HEK293 (cell line): ENCODE results near the gene ZNF688.

Experiments used
- BCL11A ChIP-seq: fragments of 450-650 bp; formaldehyde crosslinking; IDR thresholded peaks from 2 replicates; pipeline ENCODE4 v1.5.1; 2016; ENCODE audit warnings: low read depth, missing biosample characterization, missing genetic modification characterization
- BCL6B ChIP-seq: fragments of 450-650 bp; formaldehyde crosslinking; IDR thresholded peaks from 2 replicates; pipeline ENCODE4 v1.5.1; 2017; ENCODE audit warnings: missing biosample characterization, missing genetic modification characterization
- FEZF1 ChIP-seq: fragments of 450-650 bp; formaldehyde crosslinking; IDR thresholded peaks from 2 replicates; pipeline ENCODE4 v1.5.1; 2016; ENCODE audit warnings: missing biosample characterization, missing genetic modification characterization
- MEIS1 ChIP-seq: sonication (generic); formaldehyde crosslinking; IDR thresholded peaks from 2 replicates; pipeline ENCODE4 v1.8.1; 2022; ENCODE audit warnings: missing genetic modification reagents, mild to moderate bottlenecking, borderline replicate concordance
- OVOL3 ChIP-seq: fragments of 450-650 bp; formaldehyde crosslinking; IDR thresholded peaks from 2 replicates; pipeline ENCODE4 v1.5.1; 2016; ENCODE audit warnings: missing biosample characterization, missing genetic modification characterization
- PRDM4 ChIP-seq: fragments of 450-650 bp; formaldehyde crosslinking; IDR thresholded peaks from 2 replicates; pipeline ENCODE4 v1.5.1; 2017; ENCODE audit warnings: missing biosample characterization, missing genetic modification characterization
- RBAK ChIP-seq: fragments of 450-650 bp; formaldehyde crosslinking; IDR thresholded peaks from 2 replicates; pipeline ENCODE4 v1.5.1; 2016; ENCODE audit warnings: missing biosample characterization, missing genetic modification characterization
- ZEB2 ChIP-seq: fragments of 450-650 bp; formaldehyde crosslinking; IDR thresholded peaks from 2 replicates; pipeline ENCODE4 v1.5.1; 2016; ENCODE audit warnings: missing biosample characterization, missing genetic modification characterization
- ZFP3 ChIP-seq: fragments of 450-650 bp; formaldehyde crosslinking; IDR thresholded peaks from 2 replicates; pipeline ENCODE4 v1.5.1; 2016; ENCODE audit warnings: low read depth, missing biosample characterization, missing genetic modification characterization
- ZNF114 ChIP-seq: fragments of 450-650 bp; formaldehyde crosslinking; IDR thresholded peaks from 2 replicates; pipeline ENCODE4 v1.5.0; 2017; ENCODE audit warnings: missing biosample characterization, missing genetic modification characterization
- ZNF140 ChIP-seq: fragments of 450-650 bp; formaldehyde crosslinking; IDR thresholded peaks from 2 replicates; pipeline ENCODE4 v1.5.1; 2016; ENCODE audit warnings: missing biosample characterization, missing genetic modification characterization
- ZNF155 ChIP-seq: fragments of 450-650 bp; formaldehyde crosslinking; IDR thresholded peaks from 2 replicates; pipeline ENCODE4 v1.5.1; 2016; ENCODE audit warnings: missing biosample characterization, missing genetic modification characterization
- ZNF2 ChIP-seq: fragments of 450-650 bp; formaldehyde crosslinking; IDR thresholded peaks from 2 replicates; pipeline ENCODE4 v1.5.1; 2016; ENCODE audit warnings: missing biosample characterization, missing genetic modification characterization
- ZNF214 ChIP-seq: fragments of 450-650 bp; formaldehyde crosslinking; IDR thresholded peaks from 2 replicates; pipeline ENCODE4 v1.5.1; 2017; ENCODE audit warnings: missing biosample characterization, mild to moderate bottlenecking, missing genetic modification characterization, borderline replicate concordance
- ZNF221 ChIP-seq: fragments of 450-650 bp; formaldehyde crosslinking; IDR thresholded peaks from 2 replicates; pipeline ENCODE4 v1.5.1; 2017; ENCODE audit warnings: missing biosample characterization, missing genetic modification characterization, borderline replicate concordance
- ZNF223 ChIP-seq: fragments of 450-650 bp; formaldehyde crosslinking; IDR thresholded peaks from 2 replicates; pipeline ENCODE4 v1.5.1; 2016; ENCODE audit warnings: missing biosample characterization, missing genetic modification characterization
- ZNF292 ChIP-seq: fragments of 450-650 bp; formaldehyde crosslinking; IDR thresholded peaks from 2 replicates; pipeline ENCODE4 v1.5.1; 2016; ENCODE audit warnings: low read depth, missing biosample characterization, missing genetic modification characterization, borderline replicate concordance
- ZNF366 ChIP-seq: fragments of 450-650 bp; formaldehyde crosslinking; conservative IDR thresholded peaks from 2 replicates; pipeline ENCODE4 v1.5.1; 2016; ENCODE audit warnings: missing biosample characterization, missing genetic modification characterization
- ZNF37A ChIP-seq: fragments of 450-650 bp; IDR thresholded peaks from 2 replicates; pipeline ENCODE4 v1.5.1; 2018; ENCODE audit warnings: missing biosample characterization, missing genetic modification characterization
- ZNF488 ChIP-seq: fragments of 450-650 bp; formaldehyde crosslinking; IDR thresholded peaks from 2 replicates; pipeline ENCODE4 v1.5.1; 2016; ENCODE audit warnings: missing biosample characterization, missing genetic modification characterization
- ZNF549 ChIP-seq: fragments of 450-650 bp; IDR thresholded peaks from 2 replicates; pipeline ENCODE4 v1.5.1; 2018; ENCODE audit warnings: missing biosample characterization, missing genetic modification characterization, mild to moderate bottlenecking, inconsistent platforms, moderate library complexity
- ZNF560 ChIP-seq: fragments of 450-650 bp; formaldehyde crosslinking; IDR thresholded peaks from 2 replicates; pipeline ENCODE4 v1.5.1; 2017; ENCODE audit warnings: missing biosample characterization, missing genetic modification characterization, borderline replicate concordance
- ZNF571 ChIP-seq: fragments of 450-650 bp; formaldehyde crosslinking; IDR thresholded peaks from 2 replicates; pipeline ENCODE4 v1.5.0; 2017; ENCODE audit warnings: missing biosample characterization, missing genetic modification characterization
- ZNF777 ChIP-seq: fragments of 450-650 bp; formaldehyde crosslinking; IDR thresholded peaks from 2 replicates; pipeline ENCODE4 v1.5.1; 2017; ENCODE audit warnings: missing biosample characterization, missing genetic modification characterization, borderline replicate concordance
- ZNF837 ChIP-seq: fragments of 450-650 bp; formaldehyde crosslinking; IDR thresholded peaks from 2 replicates; pipeline ENCODE4 v1.5.1; 2016; ENCODE audit warnings: missing biosample characterization, missing genetic modification characterization
- ZSCAN16 ChIP-seq: fragments of 450-650 bp; formaldehyde crosslinking; IDR thresholded peaks from 2 replicates; pipeline ENCODE4 v1.5.1; 2016; ENCODE audit warnings: missing biosample characterization, missing genetic modification characterization
- TF ChIP-seq, protein P1 (sequence below): fragments of 450-650 bp; formaldehyde crosslinking; IDR thresholded peaks from 2 replicates; pipeline ENCODE4 v1.5.1; 2017; ENCODE audit warnings: missing biosample characterization, missing genetic modification characterization
- TF ChIP-seq, protein P2 (sequence below): fragments of 450-650 bp; formaldehyde crosslinking; IDR thresholded peaks from 2 replicates; pipeline ENCODE4 v1.5.1; 2016; ENCODE audit warnings: missing biosample characterization, missing genetic modification characterization
- TF ChIP-seq, protein P3 (sequence below): IDR thresholded peaks from 2 replicates; pipeline ENCODE4 v1.6.1; 2011; ENCODE audit warnings: mild to moderate bottlenecking, low read depth, low read length, borderline replicate concordance

ZNF688 gene

DNA sequence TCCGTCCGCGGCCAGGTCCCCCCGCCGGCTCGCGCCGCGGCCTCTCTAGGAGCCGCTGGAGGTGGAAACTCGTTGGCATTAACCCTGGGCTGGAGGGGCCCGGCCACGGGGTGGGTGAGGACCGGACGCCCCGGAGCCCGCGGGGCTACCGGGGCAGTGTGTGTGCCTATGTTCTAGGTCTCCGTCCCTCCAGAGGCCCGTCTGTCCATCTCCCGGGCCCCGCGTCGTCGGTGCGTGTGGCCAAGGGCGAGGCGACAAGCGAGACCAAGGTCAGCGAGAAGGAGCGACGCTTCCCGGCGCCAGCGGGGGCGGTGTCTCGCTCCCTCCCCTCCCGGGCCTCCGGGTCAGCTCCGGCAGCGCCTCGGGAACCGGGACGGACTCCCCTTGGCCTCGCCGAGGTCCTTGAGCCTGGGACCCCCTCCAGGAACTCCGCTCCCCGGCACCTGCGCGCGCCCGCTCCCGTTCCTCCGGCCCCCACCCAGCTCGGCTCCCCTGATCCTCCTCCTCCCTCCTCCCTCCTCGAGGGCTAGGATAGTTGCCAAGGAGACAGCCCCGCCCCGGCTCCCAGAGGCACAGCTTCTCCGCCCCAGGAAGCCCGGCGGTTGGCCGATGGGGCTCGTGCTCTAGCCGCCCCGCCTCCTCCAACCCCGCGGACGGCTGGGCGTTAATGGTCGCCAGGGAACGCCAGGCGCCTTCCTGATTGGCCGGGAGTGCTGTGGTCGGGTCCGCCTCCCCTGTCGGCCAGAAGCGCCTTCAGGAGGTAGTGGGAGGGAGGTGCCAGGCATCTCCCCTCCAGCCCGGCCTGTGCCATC is 44.5 kb downstream of the ZNF688 start (continued):
- TF ChIP-seq ZNF837 (tag by site-specific recombination) (peak; percentile 51; the same call in 1 of the 2 replicates), ZNF223 (tag by site-specific recombination) (no peak), ZEB2 (tag by site-specific recombination) (peak; percentile 100), ZNF549 (tag by site-specific recombination) (no peak), ZSCAN16 (no peak), ZNF214 (no peak), ZNF366 (tag by site-specific recombination) (no peak), FEZF1 (tag by site-specific recombination) (no peak), ZNF488 (tag by site-specific recombination) (0 out of 2 replicates have a peak, but pooled peaks have one; percentile 10), OVOL3 (tag by site-specific recombination) (peak; percentile 80), ZNF221 (tag by site-specific recombination) (peak; percentile 69; the same call in 1 of the 2 replicates), ZNF114 (tag by site-specific recombination) (no peak), BCL11A (tag by site-specific recombination) (peak; percentile 97), RBAK (no peak), ZNF571 (tag by site-specific recombination) (no peak), MEIS1 (no peak), BCL6B (tag by site-specific recombination) (no peak), ZNF292 (tag by site-specific recombination) (no peak), PRDM4 (tag by site-specific recombination) (peak; percentile 55), ZNF140 (tag by site-specific recombination) (no peak), ZNF560 (tag by site-specific recombination) (no peak), ZFP3 (no peak), ZNF777 (peak; percentile 87), ZNF37A (tag by site-specific recombination) (no peak), ZNF155 (tag by site-specific recombination) (no peak), ZNF2 (tag by site-specific recombination) (peak; percentile 81; the same call in 1 of the 2 replicates)
- TF ChIP-seq, protein P1, sequence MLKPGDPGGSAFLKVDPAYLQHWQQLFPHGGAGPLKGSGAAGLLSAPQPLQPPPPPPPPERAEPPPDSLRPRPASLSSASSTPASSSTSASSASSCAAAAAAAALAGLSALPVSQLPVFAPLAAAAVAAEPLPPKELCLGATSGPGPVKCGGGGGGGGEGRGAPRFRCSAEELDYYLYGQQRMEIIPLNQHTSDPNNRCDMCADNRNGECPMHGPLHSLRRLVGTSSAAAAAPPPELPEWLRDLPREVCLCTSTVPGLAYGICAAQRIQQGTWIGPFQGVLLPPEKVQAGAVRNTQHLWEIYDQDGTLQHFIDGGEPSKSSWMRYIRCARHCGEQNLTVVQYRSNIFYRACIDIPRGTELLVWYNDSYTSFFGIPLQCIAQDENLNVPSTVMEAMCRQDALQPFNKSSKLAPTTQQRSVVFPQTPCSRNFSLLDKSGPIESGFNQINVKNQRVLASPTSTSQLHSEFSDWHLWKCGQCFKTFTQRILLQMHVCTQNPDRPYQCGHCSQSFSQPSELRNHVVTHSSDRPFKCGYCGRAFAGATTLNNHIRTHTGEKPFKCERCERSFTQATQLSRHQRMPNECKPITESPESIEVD (tag by site-specific recombination): no peak
- TF ChIP-seq, protein P2, sequence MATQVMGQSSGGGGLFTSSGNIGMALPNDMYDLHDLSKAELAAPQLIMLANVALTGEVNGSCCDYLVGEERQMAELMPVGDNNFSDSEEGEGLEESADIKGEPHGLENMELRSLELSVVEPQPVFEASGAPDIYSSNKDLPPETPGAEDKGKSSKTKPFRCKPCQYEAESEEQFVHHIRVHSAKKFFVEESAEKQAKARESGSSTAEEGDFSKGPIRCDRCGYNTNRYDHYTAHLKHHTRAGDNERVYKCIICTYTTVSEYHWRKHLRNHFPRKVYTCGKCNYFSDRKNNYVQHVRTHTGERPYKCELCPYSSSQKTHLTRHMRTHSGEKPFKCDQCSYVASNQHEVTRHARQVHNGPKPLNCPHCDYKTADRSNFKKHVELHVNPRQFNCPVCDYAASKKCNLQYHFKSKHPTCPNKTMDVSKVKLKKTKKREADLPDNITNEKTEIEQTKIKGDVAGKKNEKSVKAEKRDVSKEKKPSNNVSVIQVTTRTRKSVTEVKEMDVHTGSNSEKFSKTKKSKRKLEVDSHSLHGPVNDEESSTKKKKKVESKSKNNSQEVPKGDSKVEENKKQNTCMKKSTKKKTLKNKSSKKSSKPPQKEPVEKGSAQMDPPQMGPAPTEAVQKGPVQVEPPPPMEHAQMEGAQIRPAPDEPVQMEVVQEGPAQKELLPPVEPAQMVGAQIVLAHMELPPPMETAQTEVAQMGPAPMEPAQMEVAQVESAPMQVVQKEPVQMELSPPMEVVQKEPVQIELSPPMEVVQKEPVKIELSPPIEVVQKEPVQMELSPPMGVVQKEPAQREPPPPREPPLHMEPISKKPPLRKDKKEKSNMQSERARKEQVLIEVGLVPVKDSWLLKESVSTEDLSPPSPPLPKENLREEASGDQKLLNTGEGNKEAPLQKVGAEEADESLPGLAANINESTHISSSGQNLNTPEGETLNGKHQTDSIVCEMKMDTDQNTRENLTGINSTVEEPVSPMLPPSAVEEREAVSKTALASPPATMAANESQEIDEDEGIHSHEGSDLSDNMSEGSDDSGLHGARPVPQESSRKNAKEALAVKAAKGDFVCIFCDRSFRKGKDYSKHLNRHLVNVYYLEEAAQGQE (tag by site-specific recombination): peak; percentile 77
- TF ChIP-seq, protein P3, sequence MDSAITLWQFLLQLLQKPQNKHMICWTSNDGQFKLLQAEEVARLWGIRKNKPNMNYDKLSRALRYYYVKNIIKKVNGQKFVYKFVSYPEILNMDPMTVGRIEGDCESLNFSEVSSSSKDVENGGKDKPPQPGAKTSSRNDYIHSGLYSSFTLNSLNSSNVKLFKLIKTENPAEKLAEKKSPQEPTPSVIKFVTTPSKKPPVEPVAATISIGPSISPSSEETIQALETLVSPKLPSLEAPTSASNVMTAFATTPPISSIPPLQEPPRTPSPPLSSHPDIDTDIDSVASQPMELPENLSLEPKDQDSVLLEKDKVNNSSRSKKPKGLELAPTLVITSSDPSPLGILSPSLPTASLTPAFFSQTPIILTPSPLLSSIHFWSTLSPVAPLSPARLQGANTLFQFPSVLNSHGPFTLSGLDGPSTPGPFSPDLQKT: no peak
